NCI-H524 treated with DMSO at 0.1 percent for 48 hours (cell line): ENCODE measurements around the gene EFL1.
"Not testable (repeated sequence)": the region's sequence is repeated elsewhere in the genome, so short reads cannot be mapped to it uniquely, and the experiment has no call there.

Experiments
- DNase-seq: peaks from one replicate; lab custom pipeline; 2025; lab: John Stamatoyannopoulos, UW

Gene EFL1

GRCh38 chr15:82281276-82281675 is 18.7 kb upstream of the EFL1 start:
- DNase-seq, result not testable (repeated sequence)

- no peak for DNase-seq
Measured at GRCh38 chr15:82275410-82275809, 12.9 kb upstream of the EFL1 start.

- no peak for DNase-seq
Measured at GRCh38 chr15:82272154-82272553, 9.6 kb upstream of the EFL1 start.

DNA sequence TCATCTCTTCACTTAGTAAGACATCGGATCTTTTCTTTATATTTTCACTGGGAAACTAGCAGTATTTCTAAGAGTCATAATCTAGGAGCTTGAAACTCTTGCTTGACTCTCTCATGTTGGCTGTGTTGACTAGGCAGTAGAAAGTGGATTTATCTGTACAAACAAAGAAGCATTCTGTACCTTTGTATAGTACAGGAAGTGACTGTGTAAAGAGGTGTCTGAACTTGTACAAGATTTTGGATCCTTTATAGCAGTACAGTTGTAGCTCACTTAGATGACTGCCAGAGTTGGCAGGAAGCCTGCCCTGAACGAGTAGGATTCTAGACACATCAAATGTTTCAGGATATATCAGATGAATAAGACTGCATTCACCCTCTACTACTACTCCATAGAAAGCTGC is 5.9 kb upstream of the EFL1 start:
- DNase-seq, result not testable (repeated sequence)

DNA sequence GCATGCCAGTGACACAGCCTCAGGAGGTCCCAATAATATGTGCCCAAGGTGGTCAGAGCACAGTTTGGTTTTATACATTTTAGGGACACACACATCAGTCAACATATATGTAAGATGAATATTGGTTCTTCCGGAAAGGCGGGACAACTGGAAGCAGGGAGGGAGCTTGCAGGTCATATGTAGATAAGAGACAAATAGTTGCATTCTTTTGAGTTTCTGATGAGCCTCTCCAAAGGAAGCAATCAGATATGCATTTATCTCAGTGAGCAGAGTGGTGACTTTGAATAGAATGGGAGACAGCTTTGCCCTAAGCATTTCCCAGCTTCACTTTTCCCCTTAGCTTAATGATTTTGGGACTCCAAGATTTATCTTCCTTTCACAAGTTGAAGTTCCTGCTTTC is 4.6 kb upstream of the EFL1 start:
- DNase-seq, result not testable (repeated sequence)

DNA sequence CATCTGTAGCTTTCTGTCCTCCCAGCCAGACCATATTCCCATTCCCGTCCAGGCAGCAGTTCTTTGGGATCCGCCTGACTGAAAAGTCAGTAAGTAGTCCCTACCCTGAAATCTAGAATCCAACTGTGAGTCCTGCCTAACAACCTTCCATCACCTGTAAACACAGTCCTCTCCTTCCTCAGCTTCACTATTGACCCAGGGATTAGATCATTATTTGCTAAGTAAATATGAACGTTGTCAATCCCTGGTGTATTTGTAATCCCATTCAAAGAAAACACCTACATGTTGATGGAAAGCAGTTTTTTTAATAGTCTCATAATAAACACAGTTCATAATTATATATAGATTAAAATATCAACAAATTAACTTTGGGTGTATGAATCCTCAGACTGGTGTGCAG is 816 bp upstream of the EFL1 start:
- DNase-seq, result no peak

GRCh38 chr15:82261566-82262421 is 740 bp downstream of the EFL1 start:
- not testable (repeated sequence) for DNase-seq

DNA sequence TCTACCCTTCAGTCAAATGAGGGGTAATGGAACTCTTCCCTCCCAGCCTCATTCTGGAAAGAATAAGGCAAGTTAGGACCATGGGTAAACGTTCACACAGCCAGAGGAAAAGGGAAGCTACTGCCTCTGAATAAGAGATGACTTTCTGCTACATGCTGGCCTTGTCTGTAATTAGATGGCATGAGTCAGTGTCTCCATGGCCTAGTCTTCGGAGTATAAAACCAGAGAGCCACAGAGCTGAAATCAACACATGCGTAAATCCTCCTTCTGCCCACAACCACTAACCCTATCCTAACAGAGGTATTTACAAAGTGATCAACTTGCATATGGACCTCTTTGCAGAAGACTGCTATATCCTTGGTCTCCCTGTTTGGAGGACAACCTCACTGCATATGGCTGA is 14.3 kb downstream of the EFL1 start:
- not testable (repeated sequence) for DNase-seq

GRCh38 chr15:82245956-82246355 is 16.6 kb downstream of the EFL1 start:
- DNase-seq, result not testable (repeated sequence)

DNA sequence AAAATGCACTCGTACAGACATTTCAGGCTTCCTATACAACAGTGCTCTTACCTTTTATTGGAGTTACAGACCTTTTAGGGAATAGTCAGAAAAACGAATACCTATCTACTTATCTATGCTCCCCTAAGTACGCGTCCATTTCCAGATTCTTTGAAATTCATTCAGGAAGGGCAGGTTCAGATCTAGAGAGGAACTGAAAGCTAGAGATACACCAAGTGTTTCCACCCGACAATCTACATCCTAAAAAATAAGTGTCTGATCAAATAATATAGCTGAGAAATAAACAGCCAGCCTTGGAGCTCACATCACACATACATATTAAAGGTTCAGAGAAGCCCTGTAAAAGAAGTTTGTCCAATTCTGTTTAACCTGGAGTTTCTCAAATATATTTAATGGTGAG is 18.9 kb downstream of the EFL1 start:
- DNase-seq, result not testable (repeated sequence)

- not testable (repeated sequence) for DNase-seq
Measured at GRCh38 chr15:82241836-82242499, 20.6 kb downstream of the EFL1 start.

DNA sequence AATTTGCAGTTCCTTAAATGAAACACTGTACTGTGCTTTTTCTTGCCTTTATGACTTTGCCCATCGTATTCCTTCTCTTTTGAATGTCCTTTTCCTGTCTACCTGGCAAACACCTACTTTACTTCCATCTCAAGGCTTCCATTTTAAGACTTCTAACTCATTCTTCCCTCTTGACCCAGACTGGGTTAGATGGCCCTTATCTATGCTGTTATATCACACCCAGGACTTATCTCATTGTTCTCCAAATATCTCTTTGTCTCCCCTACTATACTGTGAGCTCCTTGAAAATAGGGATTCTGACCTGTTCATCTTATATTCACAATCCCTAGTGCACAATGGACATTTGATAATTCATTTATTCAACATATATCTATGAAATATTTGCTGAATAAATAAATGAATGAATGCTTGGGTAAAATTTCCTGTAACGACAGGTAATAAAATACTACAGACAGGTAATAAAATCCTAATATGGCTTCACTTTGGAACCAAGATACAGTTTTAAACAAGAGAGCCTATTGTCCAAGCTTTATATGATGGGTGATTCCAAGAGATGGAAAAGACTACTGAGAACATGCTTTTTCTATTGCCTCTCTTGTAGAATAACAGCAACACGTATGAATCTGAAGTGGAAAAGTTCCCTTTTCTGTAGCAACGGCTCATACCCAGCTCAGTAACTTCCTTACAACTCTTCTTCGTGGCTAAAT is 22.7 kb downstream of the EFL1 start:
- no peak for DNase-seq

- DNase-seq, result not testable (repeated sequence)
Measured at GRCh38 chr15:82237944-82238534, 24.5 kb downstream of the EFL1 start.

DNA sequence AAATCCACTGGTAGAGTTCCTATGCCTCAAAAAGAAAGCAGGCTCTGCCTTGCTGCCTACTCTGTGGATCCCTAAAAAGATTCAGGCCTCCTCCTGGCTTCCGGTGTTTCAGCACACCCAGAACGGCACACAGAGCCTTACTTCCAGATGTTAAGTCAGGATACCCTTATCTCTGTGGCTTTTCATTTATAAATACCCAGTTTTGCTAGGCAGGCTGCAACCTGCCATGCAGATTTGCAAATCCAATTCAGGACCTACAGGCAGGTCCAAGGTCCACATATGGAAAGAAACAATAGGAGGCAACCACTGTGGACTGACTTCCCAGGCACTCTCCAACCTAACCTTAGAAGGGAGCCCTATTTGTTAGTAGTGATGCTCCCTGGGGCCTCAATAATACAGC is 30.7 kb downstream of the EFL1 start:
- DNase-seq, result no peak

DNA sequence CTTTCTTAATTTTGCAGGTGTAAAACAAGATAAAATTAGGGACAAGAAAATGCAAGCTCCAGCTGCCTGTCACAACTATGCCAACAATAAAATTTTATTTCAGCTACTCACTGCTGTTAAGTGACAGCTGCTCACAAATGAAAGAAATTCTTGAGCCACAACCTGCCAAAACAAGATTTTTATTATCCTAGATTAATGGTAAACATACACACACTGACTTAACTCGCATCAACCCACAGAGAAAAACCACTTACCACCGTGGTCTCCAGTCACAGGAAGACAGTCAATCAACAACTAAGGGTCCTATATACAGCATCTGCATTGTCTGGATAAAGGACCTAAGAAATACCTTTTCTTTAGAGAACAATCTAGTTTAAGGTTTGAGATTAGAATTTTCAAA is 31.3 kb downstream of the EFL1 start:
- DNase-seq, result no peak

DNA sequence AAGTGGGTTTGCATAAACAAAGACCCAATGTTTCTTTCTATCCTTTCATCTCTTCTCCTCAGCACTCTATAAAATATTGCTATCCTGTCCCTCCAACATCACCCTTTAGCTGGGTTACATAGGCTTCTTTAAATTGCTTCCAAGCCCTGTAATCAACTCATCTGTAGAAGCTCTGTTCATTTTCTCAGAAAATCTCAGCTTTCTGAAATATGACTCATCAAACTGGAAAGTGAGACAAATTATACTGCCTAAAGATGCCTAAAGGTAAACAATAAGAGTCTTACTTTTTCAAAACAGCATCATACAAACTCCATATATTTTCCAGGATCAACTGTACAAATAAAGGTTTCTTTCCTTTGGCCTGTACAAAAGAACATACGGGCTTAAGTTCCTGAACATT is 33.8 kb downstream of the EFL1 start:
- DNase-seq, result no peak

- DNase-seq, result not testable (repeated sequence)
Measured at GRCh38 chr15:82221535-82221934, 41.0 kb downstream of the EFL1 start.

- DNase-seq, result not testable (repeated sequence)
Measured at GRCh38 chr15:82216092-82216491, 46.4 kb downstream of the EFL1 start.

DNA sequence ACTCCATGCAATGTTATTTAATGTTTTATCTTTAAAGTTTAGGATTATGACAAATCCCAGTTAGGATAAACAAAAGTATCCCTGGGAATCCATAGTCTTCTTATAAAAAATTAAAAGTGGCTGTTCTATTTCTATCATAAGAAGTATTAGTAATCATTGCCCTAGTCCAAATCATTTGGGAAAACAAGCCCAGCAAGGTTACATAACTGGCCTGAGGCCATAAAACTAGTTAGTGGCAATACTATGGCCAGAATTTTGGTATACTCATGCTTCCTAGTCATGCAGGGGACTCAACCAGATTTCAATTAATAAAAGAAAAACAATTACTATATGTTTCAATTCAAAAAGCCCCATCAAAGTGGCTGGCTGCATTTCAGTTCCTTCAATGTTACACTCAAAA is 50.3 kb downstream of the EFL1 start:
- DNase-seq, result not testable (repeated sequence)

DNA sequence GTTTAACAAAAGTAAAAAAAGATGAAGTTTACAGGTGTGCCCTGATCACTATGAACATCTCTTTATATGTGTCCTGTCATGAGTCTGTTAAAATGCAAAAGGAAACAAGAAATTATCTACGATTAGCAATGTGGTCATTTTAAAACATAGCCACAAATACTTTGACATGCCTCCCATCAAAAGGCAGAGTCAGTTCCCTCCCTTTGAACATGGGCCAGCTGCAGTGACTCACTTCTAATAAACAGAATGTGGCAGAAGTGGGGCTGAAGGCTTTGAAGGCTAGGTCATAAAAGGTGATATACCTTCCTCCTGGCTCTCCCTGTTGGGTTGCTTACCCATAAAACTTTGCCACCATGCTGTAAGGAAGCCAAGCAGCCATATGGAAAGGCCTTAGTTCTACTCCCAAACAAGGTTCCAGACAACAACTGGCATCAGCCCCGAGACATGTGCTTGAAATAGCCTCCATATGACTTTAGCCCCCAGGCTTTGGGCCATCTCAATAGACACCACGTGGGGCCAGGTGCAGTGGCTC is 52.4 kb downstream of the EFL1 start:
- not testable (repeated sequence) for DNase-seq

GRCh38 chr15:82204575-82204974 is 58.0 kb downstream of the EFL1 start:
- not testable (repeated sequence) for DNase-seq
